H1 (cell line): ENCODE measurements around the gene CCDC40. TPM values are rescaled to one million over a fixed set of nuclear protein-coding genes. Genes with fewer than 3 reads are reported as not detected.

Experiments used
- BCL11A ChIP-seq, 2 experiments: IDR thresholded peaks; one replicate each; pipeline ENCODE4 v1.6.1; 2011; ENCODE audit warnings: low read depth in 2 of 2, low read length in 2 of 2, mild to moderate bottlenecking in 2 of 2
- BRCA1 ChIP-seq: IDR thresholded peaks from 2 replicates; pipeline ENCODE4 v1.6.1; 2012; ENCODE audit warnings: low read depth, low read length, improper control_type of control experiment
- CHD1 ChIP-seq: IDR thresholded peaks from 2 replicates; pipeline ENCODE4 v1.6.1; 2012; ENCODE audit warnings: low read depth, low read length, improper control_type of control experiment
- CHD2 ChIP-seq: IDR thresholded peaks from 2 replicates; pipeline ENCODE4 v1.6.1; 2012; ENCODE audit warnings: low read length, improper control_type of control experiment
- CHD7 ChIP-seq: fragments of 300-600 bp; sonication (generic); IDR thresholded peaks from 2 replicates; pipeline ENCODE4 v1.7.1; 2012; ENCODE audit warnings: low read length, moderate library complexity, mild to moderate bottlenecking, inconsistent platforms; ENCODE audit not compliant: insufficient replicate concordance
- CTBP2 ChIP-seq: IDR thresholded peaks from 2 replicates; pipeline ENCODE4 v1.7.0; 2011; ENCODE audit warnings: borderline replicate concordance, mild to moderate bottlenecking, moderate library complexity, mixed read lengths, low read length; ENCODE audit not compliant: insufficient read depth, insufficient read length
- FOSL1 ChIP-seq: IDR thresholded peaks from 2 replicates; pipeline ENCODE4 v1.6.1; 2011; ENCODE audit warnings: mild to moderate bottlenecking, low read depth, low read length, moderate library complexity; ENCODE audit not compliant: insufficient read depth
- POLR2AphosphoS5 ChIP-seq: IDR thresholded peaks from 2 replicates; pipeline ENCODE4 v1.6.1; 2011; ENCODE audit warnings: low read depth, low read length
- SAP30 ChIP-seq: fragments of 300-600 bp; sonication (generic); IDR thresholded peaks from 2 replicates; pipeline ENCODE4 v1.7.1; 2012; ENCODE audit warnings: low read length, moderate library complexity, mild to moderate bottlenecking, inconsistent platforms; ENCODE audit not compliant: insufficient read depth, insufficient replicate concordance
- SIN3A ChIP-seq, 2 experiments: IDR thresholded peaks in 1 of 2; conservative IDR thresholded peaks in 1 of 2; 2 replicates each; pipeline ENCODE4 v1.6.1; 2011 to 2012; ENCODE audit warnings: low read length in 2 of 2, improper control_type of control experiment in 1 of 2, low read depth in 1 of 2, mild to moderate bottlenecking in 1 of 2
- SP1 ChIP-seq: IDR thresholded peaks from 2 replicates; pipeline ENCODE4 v1.6.1; 2011; ENCODE audit warnings: low read depth, low read length
- TCF12 ChIP-seq: IDR thresholded peaks from 2 replicates; pipeline ENCODE4 v1.6.1; 2011; ENCODE audit warnings: low read depth, mild to moderate bottlenecking, low read length
- polyA plus RNA-seq, 7 experiments: library from polyadenylated mRNA; depleted of rRNA in 3 of 7; stranded (reverse) in 5 of 7; unstranded in 2 of 7; fragments of >200 nt in 5 of 7; fragments of 200-250 nt in 2 of 7; gene quantifications; 1 replicate in 5 of 7; 2 replicates in 1 of 7; 4 replicates in 1 of 7; pipeline versions ENCODE4 v1.2.1 to v1.2.3, GENCODE V29; 2011 to 2013; ENCODE audit warnings: missing spikeins in 2 of 7, mixed read lengths in 2 of 7
- total RNA-seq: library from RNA; stranded (reverse); fragmentation: NEBNext Ultra II Directional; extraction: Animal tissue kit (Norgen Biotek cat#: 25700); gene quantifications from 2 replicates; pipeline ENCODE4 v1.2.1, GENCODE V29; 2021

The CCDC40 gene
- total and polyA plus RNA-seq, 2 of the 8 experiments (the other 6 are each of a cell fraction or from before 2014, with no cell fraction given), result 4.1 to 11.5 TPM

DNA sequence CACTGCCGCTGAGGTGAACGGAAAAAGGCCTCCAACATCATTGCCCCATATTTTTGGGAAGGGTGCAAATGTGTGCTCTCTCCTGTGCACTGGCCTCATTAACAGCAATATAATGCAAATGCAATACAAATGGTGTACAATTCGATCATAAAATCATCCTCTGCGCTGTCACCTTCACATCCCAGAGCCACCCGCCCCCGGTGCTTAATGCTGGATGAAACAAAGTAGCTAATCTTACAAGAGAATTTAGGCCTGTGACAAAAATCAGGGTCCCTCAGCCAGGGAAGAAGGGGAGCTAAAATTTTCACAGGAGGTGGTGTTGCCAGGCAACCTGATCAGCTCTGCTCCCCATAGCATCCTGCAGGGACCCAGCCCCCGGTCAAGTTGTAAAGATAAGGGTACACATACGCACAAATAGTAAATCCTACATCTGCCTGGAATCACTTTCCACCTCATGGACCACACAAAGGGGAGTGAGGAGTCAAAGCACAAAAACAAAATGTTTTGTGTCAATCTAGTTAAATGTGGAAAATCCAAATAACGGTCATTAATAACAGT lies 3.7 kb upstream of the CCDC40 start (continued):
- no peak for TF ChIP-seq CHD7
- TF ChIP-seq POLR2AphosphoS5, result no peak
- no peak for TF ChIP-seq SAP30
- TF ChIP-seq CHD2, result no peak
- no peak for TF ChIP-seq SP1
- TF ChIP-seq CTBP2, result no peak
- no peak for TF ChIP-seq SIN3A (conservative IDR thresholded peaks at IDR 0.05 in 1 of 2, IDR thresholded peaks at IDR 0.05 in 1 of 2; ENCODE audit: low read depth in 1 of 2, low read length in 2 of 2)
- TF ChIP-seq BCL11A (IDR thresholded peaks at IDR 0.05; ENCODE audit: low read depth in 2 of 2, low read length in 2 of 2), result no peak
- no peak for TF ChIP-seq TCF12
- TF ChIP-seq BRCA1, result no peak
- no peak for TF ChIP-seq CHD1
- no peak for TF ChIP-seq FOSL1
- TF ChIP-seq, all 59 proteins: peak for 0
